WI38 (cell line): ENCODE measurements around the gene DNAH10.

Experiments used
- H3K4me3 ChIP-seq: 2 replicates; pipeline ENCODE4 v1.5.1; 2011; ENCODE audit warnings: low read depth, mild to moderate bottlenecking, control low read depth, low read length
- CTCF ChIP-seq: IDR thresholded peaks from 2 replicates; pipeline ENCODE4 v1.5.1; 2012; ENCODE audit warnings: low read depth, mild to moderate bottlenecking, control low read depth, low read length

Gene DNAH10

GRCh38 chr12:123923038-123923437 lies 160.9 kb downstream of the DNAH10 start:
- no peak for TF ChIP-seq CTCF
- H3K4me3 ChIP-seq = no peak overlapping the region

- H3K4me3 ChIP-seq = no peak overlapping the region
- no peak for TF ChIP-seq CTCF
These were observed 161.8 kb downstream of the DNAH10 start for GRCh38 chr12:123923927-123924326.

- no peak overlapping the region for H3K4me3 ChIP-seq
- no peak for TF ChIP-seq CTCF
These were observed 162.4 kb downstream of the DNAH10 start for GRCh38 chr12:123924539-123924938.

- H3K4me3 ChIP-seq = no peak overlapping the region
- TF ChIP-seq CTCF = no peak
These were observed 166.3 kb downstream of the DNAH10 start for GRCh38 chr12:123928274-123928865.

- no peak for TF ChIP-seq CTCF
- no peak overlapping the region for H3K4me3 ChIP-seq
These were observed 166.8 kb downstream of the DNAH10 start for GRCh38 chr12:123928897-123929296.

GRCh38 chr12:123929946-123930583 lies 168.0 kb downstream of the DNAH10 start:
- H3K4me3 ChIP-seq = no peak overlapping the region
- TF ChIP-seq CTCF = no peak

GRCh38 chr12:123931686-123932321 lies 169.7 kb downstream of the DNAH10 start:
- H3K4me3 ChIP-seq = no peak overlapping the region
- no peak for TF ChIP-seq CTCF
